ENCODE data around the gene B3GALT2. TPM values are rescaled to one million over a fixed set of nuclear protein-coding genes. Genes with fewer than 3 reads are reported as not detected.

Gene B3GALT2
- total RNA-seq, 2 donors from 2014 or later = 0.57 to 0.80 TPM

DNA sequence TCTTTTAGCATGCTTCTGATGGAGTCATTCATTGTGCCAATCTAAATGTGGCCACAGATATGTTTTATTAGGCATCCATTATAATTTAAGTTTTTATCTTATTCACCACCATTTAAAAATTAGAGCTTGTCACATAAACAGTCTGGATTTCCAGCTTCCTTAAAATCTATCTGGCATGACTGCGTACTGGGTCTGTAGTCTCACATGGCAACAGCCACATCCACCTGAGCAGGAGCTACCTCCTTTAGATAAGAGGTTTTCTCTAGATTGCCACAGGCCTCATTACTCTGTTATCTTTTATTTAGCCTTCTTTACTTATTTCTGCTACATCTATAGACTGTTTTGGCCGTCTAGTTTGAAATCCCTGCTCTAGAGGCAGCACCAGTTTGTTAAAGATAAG, 29.1 kb downstream of the B3GALT2 start:
- Histone ChIP-seq H3K36me3 (no peaks in the 10 kb centered on the region), H3K27ac (no peak overlapping the region), H3K9ac (ENCODE audit: low read depth in 2 of 2, low read length in 2 of 2) (no peak overlapping the region), H3K9me3 (no peaks in the 10 kb centered on the region), H3K4me1 (no peaks in the 10 kb centered on the region), H3K4me3 (no peak overlapping the region), H3K27me3 (no peaks in the 10 kb centered on the region)
- TF ChIP-seq, protein P1, sequence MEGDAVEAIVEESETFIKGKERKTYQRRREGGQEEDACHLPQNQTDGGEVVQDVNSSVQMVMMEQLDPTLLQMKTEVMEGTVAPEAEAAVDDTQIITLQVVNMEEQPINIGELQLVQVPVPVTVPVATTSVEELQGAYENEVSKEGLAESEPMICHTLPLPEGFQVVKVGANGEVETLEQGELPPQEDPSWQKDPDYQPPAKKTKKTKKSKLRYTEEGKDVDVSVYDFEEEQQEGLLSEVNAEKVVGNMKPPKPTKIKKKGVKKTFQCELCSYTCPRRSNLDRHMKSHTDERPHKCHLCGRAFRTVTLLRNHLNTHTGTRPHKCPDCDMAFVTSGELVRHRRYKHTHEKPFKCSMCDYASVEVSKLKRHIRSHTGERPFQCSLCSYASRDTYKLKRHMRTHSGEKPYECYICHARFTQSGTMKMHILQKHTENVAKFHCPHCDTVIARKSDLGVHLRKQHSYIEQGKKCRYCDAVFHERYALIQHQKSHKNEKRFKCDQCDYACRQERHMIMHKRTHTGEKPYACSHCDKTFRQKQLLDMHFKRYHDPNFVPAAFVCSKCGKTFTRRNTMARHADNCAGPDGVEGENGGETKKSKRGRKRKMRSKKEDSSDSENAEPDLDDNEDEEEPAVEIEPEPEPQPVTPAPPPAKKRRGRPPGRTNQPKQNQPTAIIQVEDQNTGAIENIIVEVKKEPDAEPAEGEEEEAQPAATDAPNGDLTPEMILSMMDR (IDR thresholded peaks at IDR 0.05) = no peak
- intact Hi-C loops (cut with DNase I) = no loop called here
- DNase-seq = no peak

DNA sequence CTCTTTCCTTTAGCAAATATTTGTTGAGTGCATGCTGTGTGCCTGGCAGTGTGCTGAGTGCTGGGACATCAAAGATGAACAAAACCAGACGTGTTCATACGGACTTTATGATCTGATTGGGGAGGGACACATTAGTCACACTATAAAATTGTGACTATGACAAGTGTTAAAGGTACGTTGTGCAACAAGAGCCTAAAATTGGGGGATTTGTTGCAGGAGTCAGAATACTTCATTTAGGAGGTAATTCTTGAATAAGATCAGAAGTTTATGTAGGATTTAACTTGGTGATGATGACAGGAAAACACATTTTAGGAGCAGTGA, 29.6 kb downstream of the B3GALT2 start:
- peak overlapping the region; percentile 8 for H3K27ac ChIP-seq
- no peak overlapping the region for H3K4me3 ChIP-seq
- intact Hi-C loops (cut with DNase I) = no loop called here
- H3K9ac ChIP-seq (ENCODE audit: low read depth in 2 of 2, low read length in 2 of 2) = no peak overlapping the region
- no peaks in the 10 kb centered on the region for H3K4me1 ChIP-seq
- H3K27me3 ChIP-seq = no peaks in the 10 kb centered on the region
- TF ChIP-seq, protein P1 (IDR thresholded peaks at IDR 0.05) = no peak
- H3K36me3 ChIP-seq = no peaks in the 10 kb centered on the region
- no peak for DNase-seq
- no peaks in the 10 kb centered on the region for H3K9me3 ChIP-seq

DNA sequence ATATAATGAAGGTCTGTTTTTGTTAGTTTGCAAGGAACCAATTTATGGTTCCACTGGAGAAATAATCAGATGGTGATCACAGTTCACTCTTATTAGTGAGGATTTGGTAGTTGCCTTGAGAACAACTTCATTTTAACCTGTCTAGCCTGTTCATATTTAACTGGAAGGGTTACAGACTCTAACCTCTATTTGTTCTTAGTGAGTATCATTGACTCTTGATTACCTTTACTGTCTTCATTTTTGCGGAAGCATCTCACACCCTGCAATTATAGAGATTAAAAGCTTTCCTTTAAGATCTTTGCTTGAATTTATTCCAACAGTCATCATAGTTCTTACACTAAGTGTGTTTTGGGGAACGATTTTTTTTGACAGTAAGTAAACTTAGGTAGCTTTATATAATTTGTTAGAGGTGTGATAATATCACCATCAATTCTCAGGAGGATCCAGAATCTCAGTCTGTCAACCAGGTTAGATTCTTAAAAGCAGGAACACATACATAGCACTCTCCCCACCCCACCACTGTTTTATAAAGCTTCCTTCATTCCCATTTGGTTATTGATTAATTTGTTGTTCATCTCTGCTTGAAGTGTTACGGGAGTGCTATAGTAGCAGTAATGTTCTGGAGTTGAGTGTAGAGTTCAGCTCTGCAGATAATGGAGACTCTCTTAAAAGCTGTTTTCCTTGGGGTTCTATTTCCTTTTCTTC, 30.1 kb downstream of the B3GALT2 start:
- DNase-seq = no peak
- Histone ChIP-seq H3K36me3 (no peaks in the 10 kb centered on the region), H3K9me3 (no peaks in the 10 kb centered on the region), H3K9ac (ENCODE audit: low read depth in 2 of 2, low read length in 2 of 2) (no peak overlapping the region), H3K4me3 (no peak overlapping the region), H3K27me3 (no peaks in the 10 kb centered on the region), H3K27ac (peak overlapping the region; percentile 8), H3K4me1 (no peaks in the 10 kb centered on the region)
- TF ChIP-seq, protein P1 (IDR thresholded peaks at IDR 0.05) = no peak
- intact Hi-C loops (cut with DNase I) = no loop called here

DNA sequence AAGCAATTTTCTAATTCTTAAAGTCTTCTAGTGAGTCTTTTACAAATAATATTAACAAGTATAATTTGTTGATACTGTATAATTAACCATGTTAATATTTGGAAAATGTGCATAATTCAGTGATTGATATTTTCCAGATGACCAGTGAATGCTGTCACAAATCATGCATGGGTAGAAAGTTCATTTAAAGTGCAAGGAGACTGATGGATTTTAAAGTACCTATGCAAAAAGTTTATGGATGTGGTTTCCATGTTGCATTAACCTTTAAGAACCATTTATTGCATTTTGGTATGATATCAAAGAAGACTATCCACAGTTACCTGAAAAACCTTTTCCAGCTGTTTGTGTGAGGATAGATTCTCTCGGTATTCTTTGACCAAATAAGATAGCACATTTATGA, 41.4 kb downstream of the B3GALT2 start:
- no peaks in the 10 kb centered on the region for H3K4me1 ChIP-seq
- no peak overlapping the region for H3K4me3 ChIP-seq
- intact Hi-C loops (cut with DNase I) = loop anchor here (10.0 kb wide), 1 partner anchor 1150 kb away; no protein-coding TSS in a partner anchor
- TF ChIP-seq, protein P1 (IDR thresholded peaks at IDR 0.05) = no peak
- H3K36me3 ChIP-seq = no peaks in the 10 kb centered on the region
- H3K27me3 ChIP-seq = no peaks in the 10 kb centered on the region
- no peak overlapping the region for H3K27ac ChIP-seq
- H3K9me3 ChIP-seq = no peaks in the 10 kb centered on the region
- DNase-seq = no peak
- no peak overlapping the region for H3K9ac ChIP-seq (ENCODE audit: low read depth in 2 of 2, low read length in 2 of 2)

DNA sequence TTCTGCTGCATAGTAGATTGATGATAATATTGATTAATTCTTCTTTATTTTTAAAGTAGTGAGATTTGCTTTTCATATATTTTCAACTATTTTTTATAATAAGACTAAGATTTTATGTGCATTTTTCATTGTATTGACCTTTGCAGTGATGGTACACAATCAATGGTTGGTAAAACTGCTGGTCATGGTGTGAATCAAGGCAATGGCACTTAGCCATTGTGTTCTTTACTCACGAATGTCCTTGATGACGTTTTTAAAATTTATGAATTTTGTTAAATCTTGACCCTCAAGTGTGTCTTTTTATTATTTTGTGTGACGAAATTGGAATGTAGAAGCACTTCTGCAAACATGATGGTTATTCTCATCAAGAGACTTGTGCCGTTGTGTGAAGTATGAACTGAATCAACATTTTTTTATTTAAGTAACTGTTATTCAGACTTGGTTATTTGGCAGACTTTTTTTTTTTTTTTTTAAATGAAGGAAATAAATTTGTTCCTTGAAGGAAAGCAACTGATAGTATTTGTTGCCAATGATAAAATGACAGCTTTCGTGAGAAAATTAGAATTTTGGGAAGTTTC, 42.0 kb downstream of the B3GALT2 start:
- intact Hi-C loops (cut with DNase I) = loop anchor here (10.0 kb wide), 1 partner anchor 1150 kb away; no protein-coding TSS in a partner anchor
- Histone ChIP-seq H3K9ac (ENCODE audit: low read depth in 2 of 2, low read length in 2 of 2) (no peak overlapping the region), H3K4me3 (no peak overlapping the region), H3K4me1 (no peaks in the 10 kb centered on the region), H3K27ac (no peak overlapping the region), H3K27me3 (no peaks in the 10 kb centered on the region), H3K36me3 (no peaks in the 10 kb centered on the region), H3K9me3 (no peaks in the 10 kb centered on the region)
- TF ChIP-seq, protein P1 (IDR thresholded peaks at IDR 0.05) = no peak
- DNase-seq = no peak
